ENCODE results near the gene TP53I13. TPM values are rescaled to one million over a fixed set of nuclear protein-coding genes. Genes with fewer than 3 reads are reported as not detected.

The TP53I13 gene
- total RNA-seq, 4 donors from 2014 or later: 41.5 to 57.3 (median 52.1) TPM

GRCh38 chr17:29581583-29582253 lies 13.2 kb downstream of the TP53I13 start:
- Histone ChIP-seq H3K9me3 (no peaks in the 10 kb centered on the region), H3K27me3 (no peaks in the 10 kb centered on the region), H3K4me3 (no peak overlapping the region), H3K27ac (peak overlapping the region in 2 of 4 donors; percentile 49 to 89), H3K4me1 (peaks cover 0 to 84% (median 21%) of the 10 kb centered on the region in 3 donors), H3K36me3 (peaks cover 0 to 70% of the 10 kb centered on the region in 2 donors)
- TF ChIP-seq POLR2AphosphoS5 (IDR thresholded peaks at IDR 0.05) (no peak), POLR2A (IDR thresholded peaks at IDR 0.05) (no peak), EP300 (IDR thresholded peaks at IDR 0.05) (no peak), CTCF (IDR thresholded peaks at IDR 0.05) (no peak)
- 100% methylated on average over 1 of the region's 20 CpGs; no CpG with 5 or more reads in 1 of the 2 donors for WGBS, 2 donors (ENCODE audit: low coverage in 1 of 2)
- ATAC-seq: no peak

DNA sequence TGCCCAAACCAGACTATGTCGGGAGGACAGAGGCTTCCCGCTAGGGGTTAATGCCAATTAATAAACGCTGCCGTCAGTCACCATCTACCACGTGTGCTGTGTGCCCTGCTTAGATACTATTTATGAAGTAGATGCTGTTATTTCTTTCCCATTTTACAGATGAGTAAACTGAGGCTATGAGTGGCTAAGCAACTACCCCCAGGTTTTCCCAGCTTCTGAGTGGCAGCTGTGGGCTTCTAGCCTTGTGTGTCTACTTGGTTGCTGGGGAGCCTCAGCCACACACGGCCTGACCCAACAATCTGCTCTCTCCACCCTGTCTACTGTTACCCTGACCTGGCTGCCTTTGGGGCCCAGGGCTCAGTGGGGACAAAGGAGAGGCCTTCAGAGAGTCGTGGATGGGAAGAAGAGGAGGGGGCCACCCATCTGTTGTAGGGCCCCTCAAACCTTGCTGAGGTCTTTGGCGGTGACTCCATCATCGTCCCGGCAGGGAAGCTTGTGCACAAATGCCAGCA lies 13.8 kb downstream of the TP53I13 start:
- Histone ChIP-seq H3K4me1 (peaks cover 0 to 87% (median 26%) of the 10 kb centered on the region in 3 donors), H3K36me3 (peaks cover 0 to 64% of the 10 kb centered on the region in 2 donors), H3K9me3 (no peaks in the 10 kb centered on the region), H3K27ac (peak overlapping the region in 1 of 4 donors; percentile 89), H3K27me3 (no peaks in the 10 kb centered on the region), H3K4me3 (no peak overlapping the region)
- no peak for ATAC-seq
- TF ChIP-seq POLR2A (IDR thresholded peaks at IDR 0.05): no peak
- TF ChIP-seq POLR2AphosphoS5 (IDR thresholded peaks at IDR 0.05): no peak
- no peak for TF ChIP-seq CTCF (IDR thresholded peaks at IDR 0.05)
- 63 to 90% methylated on average over 2 to 4 of the region's 10 CpGs for WGBS, 2 donors (ENCODE audit: low coverage in 1 of 2)

DNA sequence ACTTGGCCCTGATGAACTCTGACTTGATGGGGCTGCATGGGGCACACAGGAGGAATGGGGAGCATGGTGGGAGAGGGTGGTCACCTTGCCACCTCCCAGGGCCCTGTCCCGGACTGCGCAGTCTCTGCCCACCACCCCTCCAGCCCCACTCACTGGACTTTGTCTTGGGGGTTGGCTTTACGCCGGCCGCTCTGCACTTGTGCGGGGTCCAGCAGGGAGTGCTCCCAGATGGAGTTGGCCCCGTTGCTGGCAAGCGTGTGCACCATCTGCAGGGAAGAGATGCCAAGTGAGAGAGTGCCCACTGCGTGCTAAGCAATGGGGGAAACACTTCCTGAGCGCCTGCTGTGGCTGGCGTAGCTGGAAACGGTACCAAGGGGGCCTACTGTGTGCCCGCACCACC lies 14.3 kb downstream of the TP53I13 start:
- Histone ChIP-seq H3K27me3 (no peaks in the 10 kb centered on the region), H3K4me3 (no peak overlapping the region), H3K36me3 (peaks cover 0 to 59% of the 10 kb centered on the region in 2 donors), H3K4me1 (peaks cover 0 to 87% (median 28%) of the 10 kb centered on the region in 3 donors), H3K9me3 (no peaks in the 10 kb centered on the region), H3K27ac (peak overlapping the region in 1 of 4 donors; percentile 89)
- no peak for ATAC-seq
- WGBS, 2 donors (ENCODE audit: low coverage in 1 of 2): 60% methylated on average over 1 of the region's 13 CpGs; no CpG with 5 or more reads in 1 of the 2 donors
- TF ChIP-seq POLR2AphosphoS5 (IDR thresholded peaks at IDR 0.05): no peak

GRCh38 chr17:29583324-29584248 lies 15.1 kb downstream of the TP53I13 start:
- no peak for TF ChIP-seq EP300 (IDR thresholded peaks at IDR 0.05)
- no peak for TF ChIP-seq CTCF (IDR thresholded peaks at IDR 0.05)
- no peak for TF ChIP-seq POLR2A (IDR thresholded peaks at IDR 0.05)
- TF ChIP-seq POLR2AphosphoS5 (IDR thresholded peaks at IDR 0.05): no peak
- no peaks in the 10 kb centered on the region for H3K27me3 ChIP-seq
- peaks cover 0 to 88% (median 34%) of the 10 kb centered on the region in 3 donors for H3K4me1 ChIP-seq
- 85 to 92% methylated on average over 2 to 6 of the region's 16 CpGs for WGBS, 2 donors (ENCODE audit: low coverage in 1 of 2)
- H3K9me3 ChIP-seq: no peaks in the 10 kb centered on the region
- no peak for ATAC-seq
- H3K36me3 ChIP-seq: peaks cover 0 to 51% of the 10 kb centered on the region in 2 donors
- peak overlapping the region in 3 of 4 donors; percentile 79 to 90 (median 89) for H3K27ac ChIP-seq
- H3K4me3 ChIP-seq: peak overlapping the region in 1 of 2 donors; percentile 13

- Histone ChIP-seq H3K4me1 (peaks cover 0 to 90% (median 34%) of the 10 kb centered on the region in 3 donors), H3K36me3 (peaks cover 0 to 41% of the 10 kb centered on the region in 2 donors), H3K27ac (peak overlapping the region in 3 of 4 donors; percentile 79 to 90 (median 89)), H3K27me3 (no peaks in the 10 kb centered on the region), H3K4me3 (peak overlapping the region in 1 of 2 donors; percentile 39), H3K9me3 (no peaks in the 10 kb centered on the region)
- 61% methylated on average over 2 of the region's 12 CpGs; no CpG with 5 or more reads in 1 of the 2 donors for WGBS, 2 donors (ENCODE audit: low coverage in 1 of 2)
- no peak for ATAC-seq
- TF ChIP-seq POLR2A (IDR thresholded peaks at IDR 0.05) (no peak), CTCF (IDR thresholded peaks at IDR 0.05) (no peak)
These were observed 16.1 kb downstream of the TP53I13 start for GRCh38 chr17:29584452-29585079.
